Fibroblast of the aortic adventitia (primary cell): ENCODE results near the gene ABCA2. TPM values are rescaled to one million over a fixed set of nuclear protein-coding genes. Genes with fewer than 3 reads are reported as not detected.

Experiments
- DNase-seq: peaks from one replicate; pipeline ENCODE4 v3.0.0-alpha.2; 2010; ENCODE audit warnings: low read depth
- H3K4me3 ChIP-seq: 2 replicates; pipeline ENCODE4 v1.5.1; 2011; ENCODE audit warnings: low read depth, mild to moderate bottlenecking, control low read depth, low read length, moderate library complexity
- total RNA-seq: library from RNA; depleted of rRNA; stranded (reverse); fragments of >200 nt; gene quantifications from 2 replicates; pipeline ENCODE4 v1.2.3, GENCODE V29; 2012; ENCODE audit warnings: low replicate concordance
- TF ChIP-seq, protein P1 (sequence below): IDR thresholded peaks from 2 replicates; pipeline ENCODE4 v1.5.1; 2011; ENCODE audit warnings: mild to moderate bottlenecking, low read length, control low read depth, inconsistent platforms; ENCODE audit not compliant: insufficient read depth

Gene ABCA2
- total RNA-seq, 1 donor, result 21.0 TPM

DNA sequence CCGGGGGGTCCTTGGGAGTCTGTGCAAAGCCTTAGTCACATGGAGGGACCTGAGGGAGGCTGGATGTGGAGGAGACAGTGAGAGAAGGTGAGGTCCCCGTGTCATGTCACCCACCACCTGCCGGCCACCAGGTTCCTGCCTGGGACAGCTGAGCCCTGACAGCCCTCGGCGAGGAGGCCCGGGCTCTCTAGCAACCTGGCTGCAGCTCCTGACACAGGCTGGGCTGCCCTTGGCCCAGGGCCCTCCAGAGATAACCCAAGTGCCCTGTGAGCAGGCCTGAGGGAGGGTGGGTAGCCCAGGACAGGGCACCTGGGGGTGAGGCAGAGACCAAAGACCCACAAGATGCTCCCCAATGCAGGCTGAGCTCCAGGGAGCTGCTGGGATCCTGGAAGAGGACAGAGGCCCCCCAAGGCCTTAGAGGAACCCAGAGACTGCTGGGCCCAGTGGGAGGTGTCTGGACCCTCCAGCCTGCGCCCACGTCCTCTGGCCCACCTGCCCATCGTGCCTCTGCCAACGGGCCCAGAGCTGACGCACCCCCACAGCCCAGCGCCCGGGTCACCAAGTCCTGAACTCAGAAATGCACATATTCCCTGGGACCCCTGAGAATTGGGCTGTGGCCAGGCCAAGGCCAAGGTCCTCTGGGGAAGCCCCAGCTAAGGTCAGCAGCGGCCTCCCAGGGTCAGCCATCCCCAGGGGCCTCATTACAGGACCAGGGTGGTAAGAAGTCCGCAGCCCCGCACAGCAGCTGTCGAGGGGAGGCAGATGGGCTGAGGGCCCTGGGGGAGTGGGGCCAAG is 59.5 kb downstream of the ABCA2 start:
- TF ChIP-seq, protein P1, sequence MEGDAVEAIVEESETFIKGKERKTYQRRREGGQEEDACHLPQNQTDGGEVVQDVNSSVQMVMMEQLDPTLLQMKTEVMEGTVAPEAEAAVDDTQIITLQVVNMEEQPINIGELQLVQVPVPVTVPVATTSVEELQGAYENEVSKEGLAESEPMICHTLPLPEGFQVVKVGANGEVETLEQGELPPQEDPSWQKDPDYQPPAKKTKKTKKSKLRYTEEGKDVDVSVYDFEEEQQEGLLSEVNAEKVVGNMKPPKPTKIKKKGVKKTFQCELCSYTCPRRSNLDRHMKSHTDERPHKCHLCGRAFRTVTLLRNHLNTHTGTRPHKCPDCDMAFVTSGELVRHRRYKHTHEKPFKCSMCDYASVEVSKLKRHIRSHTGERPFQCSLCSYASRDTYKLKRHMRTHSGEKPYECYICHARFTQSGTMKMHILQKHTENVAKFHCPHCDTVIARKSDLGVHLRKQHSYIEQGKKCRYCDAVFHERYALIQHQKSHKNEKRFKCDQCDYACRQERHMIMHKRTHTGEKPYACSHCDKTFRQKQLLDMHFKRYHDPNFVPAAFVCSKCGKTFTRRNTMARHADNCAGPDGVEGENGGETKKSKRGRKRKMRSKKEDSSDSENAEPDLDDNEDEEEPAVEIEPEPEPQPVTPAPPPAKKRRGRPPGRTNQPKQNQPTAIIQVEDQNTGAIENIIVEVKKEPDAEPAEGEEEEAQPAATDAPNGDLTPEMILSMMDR, result no peak
- no peak overlapping the region for H3K4me3 ChIP-seq
- DNase-seq, result no peak

DNA sequence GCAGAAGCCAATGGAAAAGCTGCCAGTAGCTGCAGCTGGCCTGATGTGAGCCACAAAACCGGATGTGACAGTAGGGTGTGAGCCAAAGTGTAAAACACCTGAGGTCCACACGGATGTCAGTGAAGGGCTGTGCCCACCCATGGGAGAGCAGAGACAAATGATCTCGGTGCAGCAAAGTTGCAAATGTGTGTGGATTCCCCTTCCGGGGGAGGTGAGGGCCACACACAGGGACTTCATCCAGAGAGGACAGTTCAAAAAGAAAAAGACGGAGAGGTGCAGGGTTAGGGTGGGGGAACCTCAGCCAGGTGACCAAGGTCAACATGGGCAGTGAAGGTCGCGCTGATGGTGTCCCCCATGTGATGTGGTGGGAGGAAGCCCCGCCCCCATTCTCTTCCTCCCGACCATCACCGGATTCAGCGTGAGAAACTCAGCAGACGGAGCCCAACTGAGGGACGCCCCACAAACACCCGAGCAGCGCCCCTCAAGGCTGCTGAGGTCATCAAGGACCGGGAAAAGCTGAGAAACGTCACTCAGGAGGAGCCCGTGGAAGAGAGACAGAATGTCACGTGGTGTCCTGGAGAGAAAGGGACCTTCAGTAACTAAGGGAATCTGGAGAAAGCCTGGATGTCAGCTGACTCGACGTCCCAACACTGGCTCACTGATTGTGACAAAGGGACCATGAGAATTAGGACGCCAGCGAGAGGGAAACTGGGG is 62.1 kb downstream of the ABCA2 start:
- TF ChIP-seq, protein P1, result no peak
- no peak for DNase-seq
- no peak overlapping the region for H3K4me3 ChIP-seq

DNA sequence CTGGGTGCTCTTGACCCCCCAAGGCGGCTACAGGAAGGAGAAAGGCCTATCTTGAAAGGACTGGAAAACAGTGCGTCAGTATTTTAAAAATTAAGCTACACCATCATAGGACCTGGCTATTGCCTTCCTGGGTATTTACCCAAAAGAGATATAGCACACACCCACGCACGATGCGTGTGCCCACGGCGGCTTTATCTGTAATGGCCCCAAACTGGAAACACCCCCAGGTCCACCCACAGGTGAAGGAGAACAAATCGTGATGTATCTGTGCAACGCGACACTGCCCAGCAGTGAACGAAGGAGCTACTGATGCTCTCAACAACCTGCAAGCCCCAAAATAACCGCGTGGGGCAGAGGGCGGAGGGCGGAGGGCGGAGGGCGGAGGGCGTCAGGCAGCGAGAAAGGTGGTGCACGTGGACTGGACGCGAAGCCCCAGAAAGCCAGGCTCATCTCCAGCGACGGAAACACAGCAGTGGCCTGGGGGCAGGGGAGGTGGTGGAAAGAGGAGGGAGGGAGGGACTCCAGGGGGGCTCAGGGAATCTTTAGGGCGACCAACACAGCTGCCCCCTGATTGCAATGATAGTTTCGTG is 63.1 kb downstream of the ABCA2 start:
- DNase-seq, result no peak
- TF ChIP-seq, protein P1, result no peak
- no peak overlapping the region for H3K4me3 ChIP-seq

DNA sequence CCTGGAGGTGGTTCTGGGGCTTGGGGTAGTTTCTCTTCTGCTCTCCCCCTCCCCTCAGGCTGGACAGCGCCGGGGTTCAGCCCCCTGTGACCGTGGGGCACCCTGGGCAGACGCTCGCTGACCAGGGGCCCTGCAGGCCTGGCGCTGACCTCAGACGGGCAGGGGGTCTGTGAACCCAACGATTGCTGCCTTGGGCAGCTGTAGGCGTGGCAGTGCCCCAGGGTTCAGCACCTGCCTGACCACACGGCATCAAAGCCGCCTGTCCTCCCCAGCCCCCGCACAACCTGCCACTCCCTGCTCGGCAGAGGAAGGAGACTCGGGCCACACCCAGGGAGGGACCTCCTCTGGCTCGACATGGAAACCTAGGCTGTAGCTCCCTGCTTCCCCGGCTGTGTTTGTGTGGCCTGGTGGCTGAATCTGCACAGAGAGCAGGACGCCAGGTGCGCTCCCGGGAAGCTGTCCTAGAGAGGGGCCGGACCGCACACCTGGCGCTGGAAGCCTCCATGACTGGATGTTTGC is 63.8 kb downstream of the ABCA2 start:
- DNase-seq, result no peak
- no peak overlapping the region for H3K4me3 ChIP-seq
- TF ChIP-seq, protein P1, result no peak

DNA sequence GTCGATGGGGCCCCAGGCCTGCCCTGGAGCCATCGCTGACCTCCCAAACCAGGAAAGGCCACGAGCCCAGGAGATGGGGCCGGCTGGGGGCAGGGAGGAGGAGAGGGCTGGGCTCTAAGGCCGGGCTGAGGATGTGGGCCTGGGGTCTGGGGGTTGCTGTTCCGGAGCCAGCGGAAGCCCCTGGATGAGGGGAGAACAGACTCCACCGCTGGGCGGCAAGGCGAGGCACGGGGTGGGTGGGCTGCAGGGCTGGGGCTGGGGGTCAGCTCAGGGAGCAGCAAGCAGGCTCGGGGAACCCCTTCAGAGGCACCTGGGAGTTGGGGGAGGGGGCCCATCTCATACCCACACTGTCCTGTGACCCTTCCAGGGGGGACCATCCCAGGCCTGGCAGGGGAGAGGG is 64.3 kb downstream of the ABCA2 start:
- TF ChIP-seq, protein P1, result no peak
- no peak for DNase-seq
- no peak overlapping the region for H3K4me3 ChIP-seq

DNA sequence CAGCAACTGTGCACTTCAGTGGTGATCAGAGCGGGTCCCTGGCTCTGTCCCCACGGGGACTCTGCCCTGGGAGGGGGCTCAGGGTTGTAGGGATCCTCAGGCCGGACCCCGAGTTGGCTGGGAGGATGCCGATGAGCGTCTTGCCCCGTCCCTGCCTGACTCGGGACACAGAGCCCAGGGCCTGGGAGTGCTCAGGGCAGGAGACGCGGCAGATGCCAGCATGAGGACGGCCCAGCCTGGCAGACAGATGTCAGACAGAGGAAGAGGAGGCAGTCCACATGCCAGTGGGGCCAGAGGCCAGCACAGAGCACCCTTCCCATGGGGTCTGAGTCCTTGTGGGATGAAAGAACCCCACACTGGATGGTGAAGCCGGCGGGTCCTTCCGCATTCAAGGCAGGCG is 64.7 kb downstream of the ABCA2 start:
- TF ChIP-seq, protein P1, result no peak
- DNase-seq, result no peak

More for the DNA sequence above, 64.7 kb downstream of the ABCA2 start:
- no peak overlapping the region for H3K4me3 ChIP-seq
